ENCODE measurements around the gene AOPEP.

DNA sequence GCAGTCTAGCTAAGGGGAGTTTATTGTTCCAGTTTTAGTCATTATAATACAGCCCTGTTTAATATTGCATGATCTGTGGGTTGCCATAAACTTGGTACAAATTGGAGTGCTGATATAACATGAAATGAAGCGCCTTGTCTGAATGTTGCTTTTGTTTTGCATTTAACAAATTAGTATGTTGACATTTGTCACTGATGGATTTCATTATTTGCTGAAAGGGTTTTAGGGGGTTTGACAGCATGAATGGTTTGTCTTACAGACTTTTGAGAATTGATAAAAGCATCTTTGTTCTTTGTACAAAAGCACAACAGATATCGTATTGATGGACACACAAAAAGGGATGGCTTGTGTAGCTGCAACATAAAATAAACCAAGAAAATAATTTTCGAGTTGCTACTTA, 178.3 kb downstream of the AOPEP start:
- TF ChIP-seq, protein P1, sequence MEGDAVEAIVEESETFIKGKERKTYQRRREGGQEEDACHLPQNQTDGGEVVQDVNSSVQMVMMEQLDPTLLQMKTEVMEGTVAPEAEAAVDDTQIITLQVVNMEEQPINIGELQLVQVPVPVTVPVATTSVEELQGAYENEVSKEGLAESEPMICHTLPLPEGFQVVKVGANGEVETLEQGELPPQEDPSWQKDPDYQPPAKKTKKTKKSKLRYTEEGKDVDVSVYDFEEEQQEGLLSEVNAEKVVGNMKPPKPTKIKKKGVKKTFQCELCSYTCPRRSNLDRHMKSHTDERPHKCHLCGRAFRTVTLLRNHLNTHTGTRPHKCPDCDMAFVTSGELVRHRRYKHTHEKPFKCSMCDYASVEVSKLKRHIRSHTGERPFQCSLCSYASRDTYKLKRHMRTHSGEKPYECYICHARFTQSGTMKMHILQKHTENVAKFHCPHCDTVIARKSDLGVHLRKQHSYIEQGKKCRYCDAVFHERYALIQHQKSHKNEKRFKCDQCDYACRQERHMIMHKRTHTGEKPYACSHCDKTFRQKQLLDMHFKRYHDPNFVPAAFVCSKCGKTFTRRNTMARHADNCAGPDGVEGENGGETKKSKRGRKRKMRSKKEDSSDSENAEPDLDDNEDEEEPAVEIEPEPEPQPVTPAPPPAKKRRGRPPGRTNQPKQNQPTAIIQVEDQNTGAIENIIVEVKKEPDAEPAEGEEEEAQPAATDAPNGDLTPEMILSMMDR (IDR thresholded peaks at IDR 0.05; ENCODE audit: low read length) = no peak
- TF ChIP-seq EZH2phosphoT487 (IDR thresholded peaks at IDR 0.05; ENCODE audit: low read length) (no peak), EZH2 (optimal IDR thresholded peaks at IDR 0.05; ENCODE audit: low read depth, low read length) (no peak)

Measured in MM.1S (cell line).